Endothelial cell of umbilical vein (primary cell): ENCODE measurements around the gene KRT71.

ENCODE experiments used
- EZH2 ChIP-seq: IDR thresholded peaks from 2 replicates; pipeline ENCODE4 v1.6.1; 2012; ENCODE audit warnings: borderline replicate concordance, low read depth, mild to moderate bottlenecking, moderate library complexity, low read length, inconsistent platforms; ENCODE audit not compliant: severe bottlenecking
- MAX ChIP-seq: IDR thresholded peaks from 2 replicates; pipeline ENCODE4 v1.6.1; 2011; ENCODE audit not compliant: insufficient read depth, insufficient read length
- POLR2A ChIP-seq: IDR thresholded peaks from 2 replicates; pipeline ENCODE4 v1.6.1; 2012; ENCODE audit warnings: low read depth, mild to moderate bottlenecking, control low read depth, low read length
- POLR2AphosphoS5 ChIP-seq: IDR thresholded peaks from 2 replicates; pipeline ENCODE4 v1.6.1; 2012; ENCODE audit warnings: low read depth, mild to moderate bottlenecking, control low read depth, low read length, moderate library complexity; ENCODE audit not compliant: insufficient read depth
- TF ChIP-seq, protein P1 (sequence below), 2 donors: IDR thresholded peaks; 1 replicate in 1 of 2; 2 replicates in 1 of 2; pipeline ENCODE4 v1.5.1; 2011; ENCODE audit warnings: low read length in 2 of 2, mild to moderate bottlenecking in 2 of 2, moderate library complexity in 2 of 2, control low read depth in 1 of 2, inconsistent platforms in 1 of 2, low read depth in 1 of 2; ENCODE audit not compliant: insufficient read depth in 1 of 2; ENCODE audit errors: extremely low read depth in 1 of 2

DNA sequence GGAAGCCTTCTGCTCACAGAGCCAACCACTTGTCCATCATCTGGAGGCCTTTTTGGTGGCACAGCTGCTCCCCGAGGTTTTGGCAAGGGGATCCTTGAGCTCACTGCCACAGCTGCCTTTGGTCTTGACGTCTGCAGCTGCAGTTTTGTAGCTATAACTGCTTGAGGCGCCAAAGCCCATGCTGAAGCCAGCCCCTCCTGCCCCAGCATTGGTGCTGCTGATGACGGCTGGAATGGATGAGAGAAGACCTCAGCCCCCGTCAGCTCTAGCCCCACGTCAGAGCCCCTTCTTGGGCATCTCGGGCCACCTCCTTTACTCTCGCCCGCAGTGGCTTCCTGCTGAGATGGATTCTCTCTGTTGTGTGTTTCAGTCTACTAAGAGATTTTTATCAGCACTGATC is 33.0 kb upstream of the KRT71 start:
- TF ChIP-seq, protein P1, sequence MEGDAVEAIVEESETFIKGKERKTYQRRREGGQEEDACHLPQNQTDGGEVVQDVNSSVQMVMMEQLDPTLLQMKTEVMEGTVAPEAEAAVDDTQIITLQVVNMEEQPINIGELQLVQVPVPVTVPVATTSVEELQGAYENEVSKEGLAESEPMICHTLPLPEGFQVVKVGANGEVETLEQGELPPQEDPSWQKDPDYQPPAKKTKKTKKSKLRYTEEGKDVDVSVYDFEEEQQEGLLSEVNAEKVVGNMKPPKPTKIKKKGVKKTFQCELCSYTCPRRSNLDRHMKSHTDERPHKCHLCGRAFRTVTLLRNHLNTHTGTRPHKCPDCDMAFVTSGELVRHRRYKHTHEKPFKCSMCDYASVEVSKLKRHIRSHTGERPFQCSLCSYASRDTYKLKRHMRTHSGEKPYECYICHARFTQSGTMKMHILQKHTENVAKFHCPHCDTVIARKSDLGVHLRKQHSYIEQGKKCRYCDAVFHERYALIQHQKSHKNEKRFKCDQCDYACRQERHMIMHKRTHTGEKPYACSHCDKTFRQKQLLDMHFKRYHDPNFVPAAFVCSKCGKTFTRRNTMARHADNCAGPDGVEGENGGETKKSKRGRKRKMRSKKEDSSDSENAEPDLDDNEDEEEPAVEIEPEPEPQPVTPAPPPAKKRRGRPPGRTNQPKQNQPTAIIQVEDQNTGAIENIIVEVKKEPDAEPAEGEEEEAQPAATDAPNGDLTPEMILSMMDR (IDR thresholded peaks at IDR 0.05; ENCODE audit: extremely low read depth in 1 of 2, insufficient read depth in 1 of 2, low read depth in 1 of 2, low read length in 2 of 2), result no peak
- TF ChIP-seq MAX (no peak), POLR2A (no peak), EZH2 (no peak), POLR2AphosphoS5 (no peak)
